Spleen (tissue), 7 donors: ENCODE data around the gene SHC4.

Experiments
- POLR2A ChIP-seq, 3 donors: fragments of 450-650 bp; IDR thresholded peaks; one replicate each; pipeline ENCODE4 v1.5.1; 2017; ENCODE audit warnings: antibody characterized with exemption in 3 of 3, mild to moderate bottlenecking in 1 of 3
- POLR2AphosphoS5 ChIP-seq, 3 donors: sonication (generic); formaldehyde crosslinking; IDR thresholded peaks; one replicate each; pipeline ENCODE4 v1.5.1; 2017; ENCODE audit warnings: antibody characterized with exemption in 3 of 3
- TF ChIP-seq, protein P1 (sequence below), 11 experiments: fragments of 200-600 bp in 7 of 11; fragments of 450-650 bp in 4 of 11; sonication (generic) in 4 of 11; IDR thresholded peaks in 8 of 11; conservative IDR thresholded peaks in 3 of 11; 1 replicate in 7 of 11; 2 replicates in 4 of 11; pipeline versions ENCODE4 v1.4.0 to v1.8.0; 2016 to 2021; ENCODE audit warnings: antibody characterized with exemption in 11 of 11, inconsistent platforms in 4 of 11, mild to moderate bottlenecking in 1 of 11
- donor health status: DM: no; HTN: no; CAD: no; lungs with moderate emphysema.
- donor health status: DM: no; HTN: no; CAD: no.
- donor health status: DM: no; HTN: no; CAD: no.

GRCh38 chr15:48978638-48979037 lies 14.9 kb upstream of the SHC4 start:
- TF ChIP-seq POLR2AphosphoS5 (IDR thresholded peaks at IDR 0.05) (no peak), POLR2A (IDR thresholded peaks at IDR 0.05) (no peak)
- TF ChIP-seq, protein P1, sequence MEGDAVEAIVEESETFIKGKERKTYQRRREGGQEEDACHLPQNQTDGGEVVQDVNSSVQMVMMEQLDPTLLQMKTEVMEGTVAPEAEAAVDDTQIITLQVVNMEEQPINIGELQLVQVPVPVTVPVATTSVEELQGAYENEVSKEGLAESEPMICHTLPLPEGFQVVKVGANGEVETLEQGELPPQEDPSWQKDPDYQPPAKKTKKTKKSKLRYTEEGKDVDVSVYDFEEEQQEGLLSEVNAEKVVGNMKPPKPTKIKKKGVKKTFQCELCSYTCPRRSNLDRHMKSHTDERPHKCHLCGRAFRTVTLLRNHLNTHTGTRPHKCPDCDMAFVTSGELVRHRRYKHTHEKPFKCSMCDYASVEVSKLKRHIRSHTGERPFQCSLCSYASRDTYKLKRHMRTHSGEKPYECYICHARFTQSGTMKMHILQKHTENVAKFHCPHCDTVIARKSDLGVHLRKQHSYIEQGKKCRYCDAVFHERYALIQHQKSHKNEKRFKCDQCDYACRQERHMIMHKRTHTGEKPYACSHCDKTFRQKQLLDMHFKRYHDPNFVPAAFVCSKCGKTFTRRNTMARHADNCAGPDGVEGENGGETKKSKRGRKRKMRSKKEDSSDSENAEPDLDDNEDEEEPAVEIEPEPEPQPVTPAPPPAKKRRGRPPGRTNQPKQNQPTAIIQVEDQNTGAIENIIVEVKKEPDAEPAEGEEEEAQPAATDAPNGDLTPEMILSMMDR (IDR thresholded peaks at IDR 0.05 in 8 of 11, conservative IDR thresholded peaks at IDR 0.05 in 3 of 11): no peak
